ENCODE results near the gene FLVCR1.
"Not testable (repeated sequence)": the region's sequence is repeated elsewhere in the genome, so short reads cannot be mapped to it uniquely, and the experiment has no call there.

GRCh38 chr1:212844521-212844920 lies 13.6 kb upstream of the FLVCR1 start:
- not testable (repeated sequence) for TF ChIP-seq POLR2A (IDR thresholded peaks at IDR 0.05; ENCODE audit: low read length); GATA1 (IDR thresholded peaks at IDR 0.05; ENCODE audit: low read depth, low read length)

Measured in erythroblast (primary cell).